HCT116 (cell line): ENCODE measurements around the gene NELL1.

Experiments used
- CTCF ChIP-seq, 3 experiments: fragments of 200-600 bp in 1 of 3; sonication (generic) in 1 of 3; IDR thresholded peaks in 2 of 3; conservative IDR thresholded peaks in 1 of 3; 2 replicates each; pipeline ENCODE4 v1.5.1; 2012 to 2017; ENCODE audit warnings: low read depth in 2 of 3, low read length in 2 of 3, antibody characterized with exemption in 1 of 3, borderline replicate concordance in 1 of 3, control low read depth in 1 of 3, mild to moderate bottlenecking in 1 of 3, mixed read lengths in 1 of 3, mixed run types in 1 of 3, moderate library complexity in 1 of 3; ENCODE audit not compliant: insufficient read depth in 1 of 3
- ELF1 ChIP-seq: IDR thresholded peaks from 2 replicates; pipeline ENCODE4 v1.6.1; 2012; ENCODE audit warnings: low read depth, borderline replicate concordance
- EZH2 ChIP-seq: fragments of 200-600 bp; sonication (generic); IDR thresholded peaks from 2 replicates; pipeline ENCODE4 v1.6.1; 2017; ENCODE audit warnings: antibody characterized with exemption, mixed run types
- FOSL1 ChIP-seq: IDR thresholded peaks from 2 replicates; pipeline ENCODE4 v1.6.1; 2012; ENCODE audit warnings: low read depth
- POLR2A ChIP-seq: IDR thresholded peaks from 2 replicates; pipeline ENCODE4 v1.7.0; 2011; ENCODE audit warnings: borderline replicate concordance; ENCODE audit not compliant: insufficient read depth, insufficient read length; ENCODE audit errors: extremely low read depth
- POLR2AphosphoS5 ChIP-seq: IDR thresholded peaks from 2 replicates; pipeline ENCODE4 v1.6.1; 2011; ENCODE audit warnings: mild to moderate bottlenecking, low read depth, low read length, moderate library complexity
- REST ChIP-seq: IDR thresholded peaks from 2 replicates; pipeline ENCODE4 v1.6.1; 2012; ENCODE audit warnings: low read depth
- SRF ChIP-seq: IDR thresholded peaks from 2 replicates; pipeline ENCODE4 v1.6.1; 2012; ENCODE audit warnings: low read depth
- ZNF274 ChIP-seq: fragments of 200-500 bp; sonication (Bioruptor generic); IDR thresholded peaks from 2 replicates; pipeline ENCODE4 v1.6.1; 2014; ENCODE audit warnings: mild to moderate bottlenecking, low read depth, low read length, inconsistent platforms

GRCh38 chr11:21056644-21057043 lies 387.3 kb downstream of the NELL1 start:
- TF ChIP-seq CTCF (IDR thresholded peaks at IDR 0.05 in 2 of 3, conservative IDR thresholded peaks at IDR 0.05 in 1 of 3; ENCODE audit: borderline replicate concordance in 1 of 3, insufficient read depth in 1 of 3, low read depth in 2 of 3, low read length in 2 of 3): no peak
- no peak for TF ChIP-seq POLR2AphosphoS5
- TF ChIP-seq POLR2A: no peak
- no peak for TF ChIP-seq ZNF274
- TF ChIP-seq SRF: no peak
- TF ChIP-seq EZH2: no peak
- TF ChIP-seq ELF1: no peak
- TF ChIP-seq FOSL1: no peak
- no peak for TF ChIP-seq REST
